ENCODE measurements around the gene SRGAP1.

SRGAP1 gene

DNA sequence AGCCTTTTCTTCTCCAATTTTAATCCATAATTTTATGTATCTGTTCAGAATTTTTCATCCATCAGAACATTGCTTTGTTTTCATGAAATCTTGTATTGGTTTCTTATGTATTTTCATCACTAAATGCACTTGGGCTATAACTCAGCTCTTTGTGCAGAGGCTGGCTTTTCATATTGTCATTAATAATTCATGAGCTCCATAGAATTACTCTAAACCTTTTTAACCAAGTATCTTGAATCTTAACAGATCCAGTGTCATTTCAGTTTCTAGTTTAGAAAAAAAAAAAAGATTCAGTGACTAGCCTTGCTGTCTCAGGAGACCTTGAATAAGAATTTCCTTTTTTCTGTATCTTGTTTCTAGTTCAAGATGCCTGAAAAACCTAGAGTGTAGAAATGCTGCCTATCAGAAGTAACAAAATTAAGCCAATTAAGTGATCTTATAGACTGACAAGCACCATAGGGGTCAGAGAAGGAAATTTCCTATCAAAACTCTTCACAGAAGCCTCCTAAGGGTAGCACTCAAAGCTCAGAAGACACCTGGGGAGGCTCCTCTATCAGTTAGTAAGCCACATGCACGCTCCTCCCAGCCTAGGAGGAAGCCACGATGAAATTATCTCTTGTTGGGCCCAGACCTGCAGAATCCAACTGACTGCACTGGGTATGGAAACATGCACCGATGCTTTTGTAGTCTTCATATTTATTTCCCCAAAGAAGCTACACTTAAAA is 214.2 kb downstream of the SRGAP1 start:
- DNase-seq (ENCODE audit: low read depth) = no peak
- no peak overlapping the region for H3K4me3 ChIP-seq (ENCODE audit: low read depth, low read length)
- TF ChIP-seq, protein P1, sequence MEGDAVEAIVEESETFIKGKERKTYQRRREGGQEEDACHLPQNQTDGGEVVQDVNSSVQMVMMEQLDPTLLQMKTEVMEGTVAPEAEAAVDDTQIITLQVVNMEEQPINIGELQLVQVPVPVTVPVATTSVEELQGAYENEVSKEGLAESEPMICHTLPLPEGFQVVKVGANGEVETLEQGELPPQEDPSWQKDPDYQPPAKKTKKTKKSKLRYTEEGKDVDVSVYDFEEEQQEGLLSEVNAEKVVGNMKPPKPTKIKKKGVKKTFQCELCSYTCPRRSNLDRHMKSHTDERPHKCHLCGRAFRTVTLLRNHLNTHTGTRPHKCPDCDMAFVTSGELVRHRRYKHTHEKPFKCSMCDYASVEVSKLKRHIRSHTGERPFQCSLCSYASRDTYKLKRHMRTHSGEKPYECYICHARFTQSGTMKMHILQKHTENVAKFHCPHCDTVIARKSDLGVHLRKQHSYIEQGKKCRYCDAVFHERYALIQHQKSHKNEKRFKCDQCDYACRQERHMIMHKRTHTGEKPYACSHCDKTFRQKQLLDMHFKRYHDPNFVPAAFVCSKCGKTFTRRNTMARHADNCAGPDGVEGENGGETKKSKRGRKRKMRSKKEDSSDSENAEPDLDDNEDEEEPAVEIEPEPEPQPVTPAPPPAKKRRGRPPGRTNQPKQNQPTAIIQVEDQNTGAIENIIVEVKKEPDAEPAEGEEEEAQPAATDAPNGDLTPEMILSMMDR (IDR thresholded peaks at IDR 0.05; ENCODE audit: insufficient read depth, low read depth, low read length, missing control alignments) = no peak

DNA sequence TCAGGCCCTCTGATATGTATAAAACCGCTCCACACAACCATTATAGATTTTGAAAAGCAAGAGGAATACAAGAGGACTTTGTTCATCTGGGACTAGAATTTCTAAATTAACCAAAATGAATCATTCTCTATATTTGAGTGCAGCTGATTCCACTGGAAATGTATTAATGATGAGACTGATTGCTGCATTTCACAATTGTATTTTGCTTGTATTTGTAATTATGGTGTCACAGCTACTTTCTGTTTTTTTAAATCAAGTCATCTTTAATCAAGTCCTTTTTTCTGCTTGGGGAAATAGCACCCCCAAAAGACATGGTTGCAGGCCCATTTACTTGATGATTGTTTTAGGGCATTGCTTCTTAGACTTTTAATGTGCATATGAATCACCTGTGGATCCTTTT is 215.2 kb downstream of the SRGAP1 start:
- DNase-seq (ENCODE audit: low read depth) = no peak
- TF ChIP-seq, protein P1 (IDR thresholded peaks at IDR 0.05; ENCODE audit: insufficient read depth, low read depth, low read length, missing control alignments) = no peak
- H3K4me3 ChIP-seq (ENCODE audit: low read depth, low read length) = no peak overlapping the region

DNA sequence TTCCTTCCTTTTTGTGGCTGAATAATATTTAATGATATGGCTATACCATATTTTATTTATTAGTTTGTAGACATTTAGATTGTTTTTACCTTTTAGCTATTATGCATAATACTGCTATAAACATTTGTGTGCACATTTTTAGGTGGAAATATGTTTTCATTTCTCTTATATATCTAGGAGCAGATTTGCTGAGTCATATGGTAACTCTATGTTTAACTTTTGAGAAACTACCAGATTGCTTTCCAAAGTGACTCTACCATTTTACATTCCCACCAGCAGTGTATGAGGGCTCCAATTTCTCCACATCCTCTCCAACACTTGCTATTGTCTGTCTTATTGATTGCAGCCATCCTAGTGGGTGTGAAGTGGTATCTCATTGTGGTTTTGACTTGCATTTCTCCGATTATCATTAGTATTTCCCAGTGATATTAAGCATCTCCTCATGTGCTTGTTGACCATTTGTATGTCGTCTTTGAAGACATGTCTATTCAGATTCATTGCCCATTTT is 217.4 kb downstream of the SRGAP1 start:
- TF ChIP-seq, protein P1 (IDR thresholded peaks at IDR 0.05; ENCODE audit: insufficient read depth, low read depth, low read length, missing control alignments) = no peak
- no peak for DNase-seq (ENCODE audit: low read depth)
- H3K4me3 ChIP-seq (ENCODE audit: low read depth, low read length) = no peak overlapping the region

DNA sequence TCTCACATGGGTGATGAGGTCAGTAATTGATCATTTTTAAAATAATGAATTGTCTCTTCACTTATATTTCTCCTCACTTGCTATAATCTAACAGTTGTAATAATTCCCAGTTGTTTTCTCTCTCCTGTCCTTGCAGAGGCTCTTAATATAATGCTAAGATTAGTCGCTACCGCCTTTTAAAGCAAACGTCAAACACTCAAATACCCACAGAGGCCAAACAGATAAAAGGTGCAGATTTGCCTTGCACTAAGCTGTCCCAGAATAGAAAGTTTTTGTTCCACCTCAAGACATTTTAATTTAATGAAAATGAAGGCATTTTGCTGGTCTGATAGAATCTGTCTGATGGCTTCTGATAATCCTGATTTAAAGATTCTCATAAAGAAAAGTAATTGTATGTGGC is 218.6 kb downstream of the SRGAP1 start:
- TF ChIP-seq, protein P1 (IDR thresholded peaks at IDR 0.05; ENCODE audit: insufficient read depth, low read depth, low read length, missing control alignments) = no peak
- DNase-seq (ENCODE audit: low read depth) = no peak

DNA sequence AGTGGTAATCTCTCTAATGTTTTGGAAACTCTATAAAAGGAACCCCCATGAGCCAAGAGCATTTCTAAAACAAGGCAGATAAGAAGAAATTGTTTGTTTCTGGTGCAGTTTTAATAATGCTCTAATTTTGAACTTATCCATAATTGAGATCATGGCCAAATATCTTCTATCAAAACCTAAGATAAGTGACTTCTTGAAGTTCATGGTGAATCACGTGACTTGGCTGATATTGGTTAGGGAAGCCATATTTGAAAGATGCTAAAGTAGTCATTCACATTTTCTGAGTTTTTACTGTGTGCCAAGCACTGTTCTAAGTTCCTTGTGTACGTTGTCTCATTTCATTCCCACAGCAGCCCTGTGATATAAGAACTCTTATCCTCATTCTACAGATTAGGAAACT is 219.7 kb downstream of the SRGAP1 start:
- TF ChIP-seq, protein P1 (IDR thresholded peaks at IDR 0.05; ENCODE audit: insufficient read depth, low read depth, low read length, missing control alignments) = no peak
- no peak overlapping the region for H3K4me3 ChIP-seq (ENCODE audit: low read depth, low read length)
- DNase-seq (ENCODE audit: low read depth) = no peak

More for the DNA sequence above, 218.6 kb downstream of the SRGAP1 start:
- no peak overlapping the region for H3K4me3 ChIP-seq (ENCODE audit: low read depth, low read length)

DNA sequence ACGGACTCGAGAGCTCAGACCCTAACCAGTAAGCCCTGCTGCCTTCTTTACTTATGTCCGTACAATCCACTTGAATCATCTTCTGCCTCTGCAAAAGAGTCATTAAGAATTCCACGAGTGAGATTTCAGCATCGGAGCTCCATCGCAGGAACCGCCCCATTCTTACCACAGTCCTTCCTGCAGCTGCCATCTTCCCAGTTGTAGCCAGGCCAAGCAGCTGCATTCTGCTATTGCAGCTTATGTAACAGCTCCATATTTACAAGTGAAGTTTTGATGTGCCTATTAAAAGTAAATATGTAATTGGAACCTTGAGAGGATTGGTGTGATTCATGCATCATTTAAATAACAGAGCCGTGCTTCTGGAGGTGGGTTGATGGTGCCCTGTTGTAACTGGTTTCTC is 220.2 kb downstream of the SRGAP1 start:
- DNase-seq (ENCODE audit: low read depth) = no peak

More for the DNA sequence above, 220.2 kb downstream of the SRGAP1 start:
- TF ChIP-seq, protein P1 (IDR thresholded peaks at IDR 0.05; ENCODE audit: insufficient read depth, low read depth, low read length, missing control alignments) = no peak
- H3K4me3 ChIP-seq (ENCODE audit: low read depth, low read length) = no peak overlapping the region
